ENCODE results near the gene LARP7.

The LARP7 gene

GRCh38 chr4:112680996-112681395, 44.1 kb downstream of the LARP7 start:
- H3K4me3 ChIP-seq (ENCODE audit: low read depth, low read length), result no peak overlapping the region
- no peak for TF ChIP-seq CTCF (IDR thresholded peaks at IDR 0.05; ENCODE audit: low read depth, low read length)

- TF ChIP-seq CTCF (IDR thresholded peaks at IDR 0.05; ENCODE audit: low read depth, low read length), result no peak
- no peak overlapping the region for H3K4me3 ChIP-seq (ENCODE audit: low read depth, low read length)
Measured at GRCh38 chr4:112693507-112693906, 56.6 kb downstream of the LARP7 start.

GRCh38 chr4:112700679-112701078, 63.7 kb downstream of the LARP7 start:
- TF ChIP-seq CTCF (IDR thresholded peaks at IDR 0.05; ENCODE audit: low read depth, low read length), result no peak
- H3K4me3 ChIP-seq (ENCODE audit: low read depth, low read length), result no peak overlapping the region

- H3K4me3 ChIP-seq (ENCODE audit: low read depth, low read length), result no peak overlapping the region
- no peak for TF ChIP-seq CTCF (IDR thresholded peaks at IDR 0.05; ENCODE audit: low read depth, low read length)
Measured at GRCh38 chr4:112702892-112703291, 65.9 kb downstream of the LARP7 start.

- H3K4me3 ChIP-seq (ENCODE audit: low read depth, low read length), result no peak overlapping the region
- no peak for TF ChIP-seq CTCF (IDR thresholded peaks at IDR 0.05; ENCODE audit: low read depth, low read length)
Measured at GRCh38 chr4:112704322-112704721, 67.4 kb downstream of the LARP7 start.

- peak overlapping the region; percentile 34 for H3K4me3 ChIP-seq (ENCODE audit: low read depth, low read length)
- TF ChIP-seq CTCF (IDR thresholded peaks at IDR 0.05; ENCODE audit: low read depth, low read length), result no peak
Measured at GRCh38 chr4:112704991-112705845, 68.3 kb downstream of the LARP7 start.

GRCh38 chr4:112705891-112706839, 69.2 kb downstream of the LARP7 start:
- peak overlapping the region; percentile 43 for H3K4me3 ChIP-seq (ENCODE audit: low read depth, low read length)

All from WI38 (cell line).